RWPE1 (cell line): ENCODE measurements around the gene GUCD1.

Source experiments
- CTCF ChIA-PET: fragments of 350-600 bp; sonication (Branson Sonifier 250); formaldehyde crosslinking; extraction: SDS; loops from one replicate; lab custom pipeline; 2021; lab: Yijun Ruan, JAX
- POLR2A ChIA-PET: fragments of 400-600 bp; formaldehyde crosslinking; extraction: SDS; loops from one replicate; lab custom pipeline; 2020; ENCODE audit warnings: antibody characterized with exemption; ENCODE audit not compliant: low non-redundant PET; lab: Yijun Ruan, JAX
- DNase-seq: peaks from one replicate; pipeline ENCODE4 v3.0.0; 2012; ENCODE audit warnings: low spot score
- H3K27ac ChIP-seq: fragments of 450-650 bp; 2 replicates; pipeline ENCODE4 v1.5.1; 2017
- CTCF ChIP-seq: fragments of 450-650 bp; conservative IDR thresholded peaks from 2 replicates; pipeline ENCODE4 v1.5.1; 2017; ENCODE audit warnings: low read depth, mild to moderate bottlenecking

Gene GUCD1

GRCh38 chr22:24583221-24584165 is 28.6 kb upstream of the GUCD1 start:
- no peak for TF ChIP-seq CTCF
- DNase-seq: no peak
- POLR2A ChIA-PET: no interaction called here
- CTCF ChIA-PET: no interaction called here
- peak overlapping the region; percentile 65 for H3K27ac ChIP-seq

GRCh38 chr22:24582056-24582814 is 27.3 kb upstream of the GUCD1 start:
- ChIA-PET CTCF (no interaction called here), POLR2A (no interaction called here)
- DNase-seq: no peak
- no peak overlapping the region; the same call in 1 of the 2 replicates for H3K27ac ChIP-seq
- TF ChIP-seq CTCF: no peak

- no peak for TF ChIP-seq CTCF
- ChIA-PET POLR2A (no interaction called here), CTCF (no interaction called here)
- peak overlapping the region; percentile 92 for H3K27ac ChIP-seq
- DNase-seq: peak; percentile 46
These were observed 25.3 kb upstream of the GUCD1 start for GRCh38 chr22:24580276-24580675.

- DNase-seq: no peak
- ChIA-PET CTCF (no interaction called here), POLR2A (no interaction called here)
- no peak overlapping the region for H3K27ac ChIP-seq
- no peak for TF ChIP-seq CTCF
These were observed 24.3 kb upstream of the GUCD1 start for GRCh38 chr22:24579258-24579601.

- CTCF ChIA-PET: no interaction called here
- POLR2A ChIA-PET: no interaction called here
- H3K27ac ChIP-seq: peak overlapping the region; percentile 76
- no peak for TF ChIP-seq CTCF
- peak; percentile 55 for DNase-seq
These were observed 23.7 kb upstream of the GUCD1 start for GRCh38 chr22:24578355-24579257.

GRCh38 chr22:24576778-24577177 is 21.8 kb upstream of the GUCD1 start:
- H3K27ac ChIP-seq: no peak overlapping the region
- POLR2A ChIA-PET: no interaction called here
- no peak for TF ChIP-seq CTCF
- no peak for DNase-seq
- CTCF ChIA-PET: no interaction called here
